Gastrocnemius medialis (tissue), 4 donors: ENCODE results near the gene TJAP1.

Experiments
- POLR2A ChIP-seq, 2 donors: fragments of 450-650 bp; IDR thresholded peaks; one replicate each; pipeline ENCODE4 v1.6.1; 2017; ENCODE audit warnings: antibody characterized with exemption in 2 of 2, mild to moderate bottlenecking in 2 of 2, moderate library complexity in 2 of 2
- TF ChIP-seq, protein P1 (sequence below), 5 experiments: fragments of 450-650 bp in 3 of 5; fragments of 200-600 bp in 2 of 5; sonication (generic) in 2 of 5; IDR thresholded peaks in 4 of 5; conservative IDR thresholded peaks in 1 of 5; 1 replicate in 4 of 5; 2 replicates in 1 of 5; pipeline ENCODE4 v1.5.1; 2016 to 2019; ENCODE audit warnings: antibody characterized with exemption in 5 of 5, mild to moderate bottlenecking in 3 of 5, moderate library complexity in 3 of 5

GRCh38 chr6:43465948-43466347 is 11.4 kb upstream of the TJAP1 start:
- TF ChIP-seq, protein P1, sequence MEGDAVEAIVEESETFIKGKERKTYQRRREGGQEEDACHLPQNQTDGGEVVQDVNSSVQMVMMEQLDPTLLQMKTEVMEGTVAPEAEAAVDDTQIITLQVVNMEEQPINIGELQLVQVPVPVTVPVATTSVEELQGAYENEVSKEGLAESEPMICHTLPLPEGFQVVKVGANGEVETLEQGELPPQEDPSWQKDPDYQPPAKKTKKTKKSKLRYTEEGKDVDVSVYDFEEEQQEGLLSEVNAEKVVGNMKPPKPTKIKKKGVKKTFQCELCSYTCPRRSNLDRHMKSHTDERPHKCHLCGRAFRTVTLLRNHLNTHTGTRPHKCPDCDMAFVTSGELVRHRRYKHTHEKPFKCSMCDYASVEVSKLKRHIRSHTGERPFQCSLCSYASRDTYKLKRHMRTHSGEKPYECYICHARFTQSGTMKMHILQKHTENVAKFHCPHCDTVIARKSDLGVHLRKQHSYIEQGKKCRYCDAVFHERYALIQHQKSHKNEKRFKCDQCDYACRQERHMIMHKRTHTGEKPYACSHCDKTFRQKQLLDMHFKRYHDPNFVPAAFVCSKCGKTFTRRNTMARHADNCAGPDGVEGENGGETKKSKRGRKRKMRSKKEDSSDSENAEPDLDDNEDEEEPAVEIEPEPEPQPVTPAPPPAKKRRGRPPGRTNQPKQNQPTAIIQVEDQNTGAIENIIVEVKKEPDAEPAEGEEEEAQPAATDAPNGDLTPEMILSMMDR (IDR thresholded peaks at IDR 0.05 in 4 of 5, conservative IDR thresholded peaks at IDR 0.05 in 1 of 5), result no peak
- TF ChIP-seq POLR2A (IDR thresholded peaks at IDR 0.05), result no peak
